GM18868 (cell line): Measurements from ENCODE around the gene WIPF3.
"Not testable (repeated sequence)": the region's sequence is repeated elsewhere in the genome, so short reads cannot be mapped to it uniquely, and the experiment has no call there.

Experiments
- ATAC-seq: cut with Tn5 transposase; IDR thresholded peaks from one replicate; pipeline ENCODE4 v1.9.1; 2021; ENCODE audit warnings: mild to moderate bottlenecking, moderate library complexity; ENCODE audit not compliant: unreplicated experiment

The WIPF3 gene

DNA sequence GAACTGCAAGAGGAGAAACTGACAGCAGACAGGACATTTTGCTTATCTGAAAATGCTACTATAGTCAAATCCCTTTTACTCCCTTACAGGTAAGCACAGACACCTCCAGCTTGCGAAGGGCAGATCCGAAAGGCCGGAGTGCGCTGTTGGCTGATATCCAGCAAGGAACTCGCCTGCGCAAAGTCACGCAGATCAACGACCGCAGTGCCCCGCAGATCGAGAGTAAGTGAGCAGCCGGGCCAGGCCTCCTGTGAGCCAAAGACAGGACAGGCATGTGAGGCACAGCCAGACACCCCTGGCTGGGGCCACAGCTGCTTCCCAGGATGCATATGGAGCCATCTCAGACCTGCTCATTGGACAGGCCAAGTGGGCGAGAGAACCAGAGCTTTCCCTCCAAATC, 69.4 kb downstream of the WIPF3 start:
- ATAC-seq: no peak

DNA sequence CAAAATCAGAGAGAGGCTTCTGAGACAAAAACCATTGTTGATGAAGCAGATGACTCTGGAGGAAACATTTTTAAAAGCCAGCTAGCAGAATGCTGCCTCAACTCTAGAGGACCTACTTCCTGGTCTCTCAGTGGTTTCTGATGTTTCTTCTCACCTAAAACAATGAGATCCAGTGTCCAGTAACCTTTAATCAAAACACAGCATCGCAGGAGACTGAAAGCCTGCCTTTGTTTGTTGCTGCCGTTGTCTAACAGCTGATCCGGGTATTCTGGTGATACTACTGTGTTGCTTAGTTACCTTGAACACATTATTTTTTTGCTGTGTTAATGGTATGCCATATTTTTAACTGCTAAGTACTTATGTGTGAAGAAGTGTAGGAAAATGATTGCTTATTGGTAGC, 70.9 kb downstream of the WIPF3 start:
- no peak for ATAC-seq

DNA sequence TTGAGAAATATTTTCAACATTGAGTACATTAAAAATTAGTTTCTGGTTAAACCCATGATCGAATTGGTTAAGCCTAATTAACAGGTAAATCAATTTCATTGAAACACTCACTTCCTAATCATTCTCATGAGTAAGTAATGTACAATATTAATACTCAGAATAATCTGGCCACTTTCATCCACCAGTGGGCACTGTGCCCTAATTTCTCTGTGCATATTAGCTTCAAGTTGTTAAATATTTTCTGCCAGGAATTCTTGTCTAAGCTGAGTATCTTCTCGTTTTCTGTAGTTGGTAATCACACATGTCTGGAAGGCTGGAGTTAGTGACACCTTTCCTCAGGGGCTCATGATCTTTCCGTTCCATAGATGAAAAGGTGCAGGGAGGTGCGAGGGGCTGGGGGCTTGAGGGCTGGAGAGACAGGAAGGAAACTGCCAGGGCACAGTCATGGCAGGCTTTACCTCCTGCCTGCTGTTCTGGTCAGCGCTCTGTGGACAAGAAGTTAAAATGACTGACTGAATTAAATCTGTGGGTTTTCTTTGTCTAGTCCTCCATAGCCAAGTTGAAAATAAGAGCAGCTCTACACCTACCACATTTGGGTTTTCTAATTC, 71.9 kb downstream of the WIPF3 start:
- ATAC-seq: no peak

DNA sequence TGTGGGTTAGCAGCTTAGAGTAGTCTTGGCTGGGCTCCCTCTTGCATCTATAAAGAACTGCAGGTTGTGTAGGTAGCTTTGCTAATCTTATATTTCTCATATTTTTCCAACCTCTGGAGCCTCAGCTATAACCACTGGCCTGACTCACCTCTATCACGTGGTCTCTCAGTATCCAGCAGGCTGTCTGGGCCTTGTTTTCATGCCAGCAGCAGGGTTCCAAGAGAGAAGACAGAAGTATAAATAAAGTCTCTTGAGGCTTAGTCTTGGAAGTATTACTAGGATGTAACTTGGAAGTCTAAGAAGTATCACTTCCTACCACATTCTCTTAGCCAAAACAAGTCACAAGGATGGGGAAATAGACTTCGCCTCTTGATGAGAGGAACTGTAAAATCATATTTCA, 73.3 kb downstream of the WIPF3 start:
- ATAC-seq: no peak

DNA sequence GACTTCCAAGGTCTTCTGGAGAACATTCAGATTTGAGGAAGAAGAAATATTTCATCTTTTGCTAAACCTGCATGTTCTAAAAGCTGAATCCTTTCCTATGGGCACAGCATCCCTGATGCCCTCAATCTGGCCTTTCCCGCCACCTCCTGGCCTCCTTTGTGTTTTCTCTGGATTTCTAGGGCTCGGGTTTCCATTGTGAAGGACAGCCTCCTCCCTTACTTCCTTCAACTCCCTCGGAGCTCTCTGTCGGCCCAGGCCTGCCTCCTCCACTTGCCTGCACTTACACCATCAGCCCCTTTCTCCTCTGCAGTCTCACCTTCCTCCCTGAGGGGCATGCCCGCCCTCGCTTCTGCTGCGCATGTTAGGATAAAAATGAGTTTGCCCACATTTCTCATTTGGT, 75.4 kb downstream of the WIPF3 start:
- no peak for ATAC-seq

DNA sequence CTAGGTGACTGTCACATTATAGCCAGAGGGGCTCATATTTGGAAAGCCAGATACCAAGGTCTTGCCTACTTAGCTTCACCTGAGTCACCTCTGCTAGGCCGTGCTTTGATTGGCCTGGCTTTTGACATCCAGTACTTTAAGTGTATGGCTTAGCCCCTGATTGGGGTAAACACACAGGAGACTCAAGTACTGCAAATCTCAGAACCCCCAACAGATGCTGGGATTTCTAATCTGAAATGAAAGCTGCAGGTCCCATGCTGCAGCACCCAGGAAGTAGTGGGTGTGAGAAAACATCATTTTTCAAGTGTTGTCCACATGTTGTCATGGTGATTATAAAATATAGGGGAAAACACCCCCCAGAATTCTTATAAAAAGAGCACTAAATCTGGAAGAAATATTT, 76.2 kb downstream of the WIPF3 start:
- ATAC-seq: no peak

DNA sequence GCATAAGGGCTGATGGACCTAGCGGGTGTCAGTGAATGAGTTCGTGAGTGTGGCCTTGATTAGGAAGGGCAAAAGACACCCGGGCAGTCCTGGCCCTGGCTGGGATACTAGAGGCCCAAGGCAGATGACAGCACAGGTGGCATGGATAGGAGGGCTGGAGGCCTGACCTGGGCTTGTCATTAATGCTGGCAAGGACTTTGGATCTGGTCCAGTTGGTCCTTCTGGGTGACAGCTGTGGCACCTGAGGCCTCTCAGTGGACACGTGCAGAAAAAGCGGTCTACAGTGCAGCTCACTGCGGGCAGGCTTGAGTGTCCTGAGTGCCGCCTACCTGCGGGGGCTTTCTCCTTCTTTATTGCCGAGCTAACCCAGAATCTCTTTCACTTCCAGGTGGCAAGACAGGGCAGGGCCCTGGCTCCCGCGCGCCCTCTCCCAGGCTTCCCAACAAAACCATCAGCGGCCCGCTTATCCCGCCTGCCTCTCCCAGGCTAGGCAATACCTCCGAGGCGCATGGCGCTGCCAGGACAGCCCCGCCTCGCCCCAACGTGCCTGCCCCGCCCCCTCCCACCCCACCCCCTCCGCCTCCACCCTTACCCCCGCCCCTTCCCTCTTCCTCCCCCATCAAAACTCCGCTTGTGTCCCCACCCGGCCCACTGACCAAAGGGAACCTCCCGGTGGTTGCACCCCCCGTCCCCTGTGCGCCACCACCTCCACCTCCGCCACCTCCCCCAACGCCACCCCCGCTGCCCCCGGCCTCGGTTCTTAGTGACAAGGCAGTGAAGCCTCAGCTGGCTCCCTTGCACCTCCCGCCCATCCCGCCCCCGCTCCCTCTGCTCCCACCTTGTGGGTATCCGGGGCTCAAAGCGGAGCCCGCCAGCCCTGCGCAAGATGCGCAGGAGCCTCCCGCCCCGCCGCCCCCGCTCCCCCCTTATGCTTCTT, 77.4 kb downstream of the WIPF3 start:
- ATAC-seq: no peak

DNA sequence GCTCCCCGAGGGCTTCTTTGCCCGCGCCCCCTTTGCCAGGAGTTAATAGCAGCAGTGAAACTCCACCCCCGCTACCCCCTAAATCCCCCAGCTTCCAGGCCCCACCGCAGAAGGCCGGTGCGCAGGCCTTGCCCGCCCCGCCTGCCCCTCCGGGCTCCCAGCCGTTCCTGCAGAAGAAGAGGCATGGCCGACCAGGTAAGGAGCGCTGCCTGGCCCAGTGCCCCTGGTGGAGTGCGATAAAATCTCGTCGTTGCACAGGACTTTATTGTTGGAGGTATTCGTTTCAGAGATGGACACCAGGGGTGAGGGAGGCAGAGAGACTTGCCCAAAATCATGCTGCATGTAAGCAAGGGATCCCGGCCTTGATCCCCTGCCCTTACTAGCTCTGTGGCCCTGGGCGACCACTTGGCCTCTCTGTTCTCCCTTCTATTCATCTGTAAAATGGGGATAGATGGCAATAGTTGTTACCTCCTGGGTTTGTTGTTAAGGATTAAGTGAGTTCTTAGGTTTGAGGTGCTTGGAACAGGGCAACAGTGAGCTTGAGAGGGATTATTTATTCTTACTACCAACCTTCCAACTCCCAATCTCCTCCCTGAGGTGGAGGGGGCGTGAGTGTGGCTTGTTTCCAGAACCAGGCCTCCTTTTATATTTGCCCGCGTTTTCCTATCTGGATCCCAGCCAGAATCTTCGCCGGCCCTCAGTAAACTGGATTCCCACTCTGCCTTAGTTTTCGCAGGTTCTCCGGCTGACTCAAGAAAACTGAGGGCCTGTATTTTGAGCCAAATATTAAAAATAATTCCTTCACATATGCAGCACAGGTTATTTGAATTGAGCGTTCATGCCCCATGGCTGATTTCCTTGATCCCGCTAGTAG, 78.3 kb downstream of the WIPF3 start:
- no peak for ATAC-seq

DNA sequence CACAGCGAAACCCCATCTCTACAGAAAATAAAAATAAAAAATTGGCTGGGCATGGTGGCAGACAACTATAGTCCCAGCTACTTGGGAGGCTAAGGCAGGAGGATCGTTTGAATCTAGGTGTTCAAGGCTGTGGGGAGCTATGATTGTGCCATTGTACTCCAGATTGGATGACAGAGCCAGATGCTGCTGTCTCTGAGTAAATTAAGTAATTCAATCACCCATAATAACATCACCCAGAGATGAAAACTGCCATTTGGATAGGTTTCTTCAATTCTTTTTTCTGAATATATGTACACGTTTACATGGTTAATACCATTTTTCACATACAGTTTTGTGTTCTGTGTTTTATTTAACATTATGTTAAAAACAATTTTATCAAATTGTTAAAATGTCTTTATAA, 79.3 kb downstream of the WIPF3 start:
- ATAC-seq: no peak

DNA sequence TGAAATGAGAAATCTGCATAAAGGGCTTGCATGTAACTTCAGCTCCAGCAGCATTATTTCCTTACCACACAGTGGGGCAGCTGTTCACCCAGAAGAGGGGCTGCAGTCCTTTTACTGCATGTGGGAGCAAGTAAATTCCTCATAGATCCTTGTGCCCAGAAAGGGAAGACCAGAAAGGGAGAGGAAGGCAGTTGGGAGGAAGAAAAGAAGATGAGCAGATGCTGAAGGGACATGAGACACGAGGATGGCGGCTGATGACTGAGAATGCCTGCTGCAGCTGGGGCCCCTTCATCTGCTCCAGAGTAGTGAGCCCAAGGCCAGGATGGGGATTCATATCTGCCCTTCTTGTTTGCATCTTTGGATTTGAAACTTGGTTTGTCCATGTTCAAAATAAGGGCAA, 80.5 kb downstream of the WIPF3 start:
- ATAC-seq: no peak

DNA sequence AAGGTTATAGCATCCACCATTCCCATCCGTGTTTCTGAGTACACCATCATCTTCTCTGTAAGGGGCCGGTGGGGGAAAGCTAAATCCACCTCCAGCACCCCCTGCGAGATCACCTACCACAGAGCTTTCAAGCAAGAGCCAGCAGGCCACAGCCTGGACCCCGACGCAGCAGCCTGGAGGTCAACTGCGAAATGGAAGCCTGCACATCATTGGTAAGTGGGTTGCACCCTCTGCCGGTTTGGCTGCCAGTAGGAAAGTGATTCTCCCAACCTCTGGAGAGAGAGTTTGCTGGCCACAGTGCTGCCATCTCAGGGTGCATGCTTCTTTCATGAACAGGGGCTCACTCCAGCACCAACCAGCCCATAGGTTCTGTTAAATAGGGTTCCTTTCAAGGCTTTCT, 81.7 kb downstream of the WIPF3 start:
- no peak for ATAC-seq

DNA sequence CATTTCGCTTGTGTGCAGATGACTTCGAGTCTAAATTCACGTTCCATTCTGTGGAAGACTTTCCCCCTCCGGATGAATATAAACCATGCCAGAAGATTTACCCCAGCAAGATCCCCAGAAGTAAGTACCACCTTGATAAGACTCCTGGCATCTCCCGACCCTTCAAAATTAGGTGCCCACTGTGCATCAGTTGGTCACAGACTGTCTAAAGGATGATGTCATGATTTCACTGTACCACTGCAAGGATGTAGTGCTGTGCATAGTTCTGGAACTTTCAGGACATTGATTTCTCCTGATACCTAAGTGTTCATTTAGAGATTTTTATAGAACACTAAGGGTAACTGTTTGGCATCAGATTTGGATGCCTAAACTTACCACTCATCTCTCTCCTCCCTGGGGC, 83.0 kb downstream of the WIPF3 start:
- no peak for ATAC-seq

DNA sequence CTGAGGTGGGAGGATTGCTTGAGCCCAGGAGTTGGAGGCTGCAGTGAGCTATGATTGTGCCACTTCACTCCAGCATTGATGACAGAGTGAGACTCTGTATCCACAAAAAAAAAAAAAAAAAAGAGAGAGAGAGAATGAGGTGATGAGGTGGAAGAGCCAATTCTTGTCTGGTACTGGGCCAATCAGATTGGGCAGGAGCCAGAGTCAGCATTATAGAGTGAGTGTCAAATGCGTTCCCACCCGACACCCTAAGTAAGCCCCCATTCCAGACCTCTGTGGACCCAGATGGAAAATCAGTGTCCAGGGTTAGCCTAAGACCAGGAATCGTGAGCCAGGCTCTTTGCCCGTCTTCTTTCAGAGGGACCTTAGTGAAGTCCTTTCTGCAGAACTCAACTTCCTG, 83.9 kb downstream of the WIPF3 start:
- no peak for ATAC-seq

DNA sequence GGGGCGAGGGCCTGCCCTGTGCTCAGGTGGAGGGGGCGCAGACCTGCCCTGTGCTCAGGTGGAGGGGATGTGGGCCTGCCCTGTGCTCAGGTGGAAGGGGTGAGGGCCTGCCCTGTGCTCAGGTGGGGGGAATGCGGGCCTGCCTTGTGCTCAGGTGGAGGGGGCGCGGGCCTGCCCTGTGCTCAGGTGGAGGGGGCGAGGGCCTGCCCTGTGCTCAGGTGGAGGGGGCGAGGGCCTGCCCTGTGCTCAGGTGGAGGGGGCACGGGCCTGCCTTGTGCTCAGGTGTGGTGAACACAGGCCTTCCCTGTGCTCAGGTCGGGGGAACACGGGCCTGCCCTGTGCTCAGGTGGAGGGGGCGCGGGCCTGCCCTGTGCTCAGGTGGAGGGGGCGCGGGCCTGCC, 84.5 kb downstream of the WIPF3 start:
- ATAC-seq: not testable (repeated sequence)

DNA sequence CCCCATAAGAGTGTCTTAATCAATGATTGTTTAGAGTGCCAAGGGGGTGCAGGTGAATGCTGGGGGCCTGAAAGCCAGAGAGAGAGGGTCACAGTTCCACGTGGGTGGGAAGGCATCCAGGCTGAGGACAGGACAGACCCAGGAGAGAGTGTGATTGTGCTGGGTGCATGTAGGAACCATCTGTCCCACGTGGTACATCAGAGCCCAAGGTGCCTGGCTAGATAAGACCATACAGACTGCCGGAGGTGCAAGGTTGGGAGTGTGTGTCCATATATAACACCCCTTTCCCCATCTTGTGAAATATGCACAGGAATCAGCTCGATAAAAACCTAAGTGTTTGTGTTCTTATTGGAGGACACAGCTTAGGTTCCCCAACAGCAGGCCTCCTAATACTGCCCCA, 85.5 kb downstream of the WIPF3 start:
- no peak for ATAC-seq

DNA sequence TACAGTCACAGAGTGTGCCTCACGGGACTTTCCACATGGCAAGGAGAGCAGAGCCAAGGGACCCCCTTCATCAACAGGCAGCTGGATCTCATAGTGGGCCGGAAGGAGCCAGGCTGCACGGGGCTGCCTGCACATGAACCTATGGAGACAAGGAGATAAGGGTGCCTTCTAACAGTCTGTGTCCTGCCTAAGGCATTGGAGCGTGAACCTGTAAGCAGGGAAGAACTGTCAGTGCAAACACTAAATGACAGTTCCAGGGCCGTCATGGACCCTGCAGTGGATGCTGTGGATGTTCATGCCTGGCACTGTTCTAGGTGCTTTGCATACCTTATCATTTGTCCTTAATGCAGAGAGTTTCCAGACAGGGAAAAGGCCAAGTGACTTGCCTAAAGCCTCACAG, 85.9 kb downstream of the WIPF3 start:
- no peak for ATAC-seq

DNA sequence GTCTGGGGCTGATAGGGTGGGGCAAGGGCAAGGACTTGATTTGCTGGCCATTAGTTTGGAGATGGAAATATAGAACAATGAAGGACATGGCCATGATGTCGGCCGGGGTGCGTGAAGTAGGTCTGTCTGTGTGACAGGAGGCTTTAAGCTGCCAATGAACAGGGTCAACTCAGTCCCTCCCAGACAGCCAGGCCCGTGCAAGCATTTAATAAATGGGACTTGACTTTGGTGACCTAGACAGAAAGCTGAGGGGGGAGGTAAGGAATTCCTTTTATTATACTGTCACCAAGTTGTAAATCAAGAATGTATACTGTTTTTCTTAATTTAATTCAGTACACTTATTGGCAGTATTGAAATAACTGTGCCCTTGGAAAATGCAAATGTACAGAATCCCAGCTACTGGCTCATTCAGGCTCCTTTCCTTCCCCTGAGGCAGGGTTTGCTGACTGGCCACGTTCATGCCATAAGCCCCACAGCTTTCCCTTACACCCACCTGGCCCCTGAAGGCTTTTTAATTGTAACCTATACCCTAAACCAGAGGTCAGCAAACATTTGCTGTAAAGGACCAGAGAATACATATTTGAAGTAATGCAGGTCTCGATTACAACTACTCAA, 87.2 kb downstream of the WIPF3 start:
- no peak for ATAC-seq

DNA sequence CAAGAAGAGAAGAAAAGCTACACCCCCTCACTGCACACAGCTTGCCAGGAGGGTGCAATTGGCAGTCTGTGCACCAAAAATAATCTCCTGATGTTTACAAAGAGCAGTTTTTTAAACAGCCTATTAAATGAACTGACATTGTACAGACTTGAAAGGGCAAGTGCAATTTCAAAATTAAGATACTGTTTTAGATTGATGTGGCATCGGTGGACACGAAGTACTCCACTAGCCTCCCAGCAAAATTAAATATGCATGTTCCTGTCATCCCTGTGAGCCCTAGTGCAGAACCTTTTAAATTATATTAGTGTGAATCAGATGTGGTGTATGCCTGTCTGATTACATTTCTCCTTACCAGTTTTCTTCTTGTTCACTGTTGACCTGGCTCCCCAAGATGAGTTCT, 87.9 kb downstream of the WIPF3 start:
- ATAC-seq: no peak

DNA sequence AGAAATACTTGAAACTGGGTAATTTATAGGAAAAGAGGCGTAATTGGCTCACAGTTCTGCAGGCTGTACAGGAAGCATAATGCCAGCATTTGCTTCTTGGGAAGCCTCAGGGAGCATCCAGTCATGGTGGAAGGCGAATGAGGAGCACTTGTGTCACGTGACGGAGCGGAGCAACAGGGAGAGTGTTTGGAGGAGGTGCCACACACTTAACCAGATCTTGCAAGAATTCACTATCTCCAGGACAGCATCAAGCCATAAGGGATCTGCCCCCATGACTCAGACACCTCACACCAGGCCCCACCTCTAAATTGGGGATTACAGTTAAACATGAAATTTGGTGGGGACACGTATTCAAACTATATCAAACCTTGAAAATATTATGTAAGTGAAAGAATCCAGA, 89.3 kb downstream of the WIPF3 start:
- ATAC-seq: no peak

DNA sequence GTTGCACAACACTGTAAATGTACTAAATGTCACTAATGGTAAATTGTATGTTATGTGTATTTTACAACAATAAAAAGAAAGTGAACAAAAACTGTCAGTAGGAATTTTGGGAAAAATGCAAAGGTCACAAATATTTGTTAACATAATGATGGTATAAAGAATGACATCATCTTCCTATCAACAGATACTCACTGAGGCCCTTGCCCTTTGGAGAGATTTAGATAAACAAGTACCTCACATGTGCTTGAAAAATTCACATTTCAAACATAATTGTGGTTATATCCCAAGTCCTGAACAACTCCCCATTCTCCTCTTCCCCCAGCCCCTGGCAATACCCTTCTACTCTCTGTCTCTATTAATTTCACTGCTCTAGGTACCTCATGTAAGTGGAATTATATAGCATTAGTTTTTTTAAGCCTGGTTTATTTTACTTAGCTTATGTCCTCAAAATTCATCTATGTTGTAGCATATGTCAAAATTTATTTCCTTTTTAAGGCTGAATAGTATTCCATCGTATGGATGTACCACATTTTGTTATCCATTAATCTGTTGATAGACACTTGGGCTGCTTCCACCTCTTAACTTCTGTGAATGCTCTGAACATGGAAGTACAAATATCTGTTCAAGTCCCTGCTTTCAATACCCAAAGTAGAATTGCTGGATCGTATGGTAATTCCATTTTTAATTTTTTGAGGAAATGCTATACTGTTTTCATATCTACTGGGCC, 90.5 kb downstream of the WIPF3 start:
- no peak for ATAC-seq

DNA sequence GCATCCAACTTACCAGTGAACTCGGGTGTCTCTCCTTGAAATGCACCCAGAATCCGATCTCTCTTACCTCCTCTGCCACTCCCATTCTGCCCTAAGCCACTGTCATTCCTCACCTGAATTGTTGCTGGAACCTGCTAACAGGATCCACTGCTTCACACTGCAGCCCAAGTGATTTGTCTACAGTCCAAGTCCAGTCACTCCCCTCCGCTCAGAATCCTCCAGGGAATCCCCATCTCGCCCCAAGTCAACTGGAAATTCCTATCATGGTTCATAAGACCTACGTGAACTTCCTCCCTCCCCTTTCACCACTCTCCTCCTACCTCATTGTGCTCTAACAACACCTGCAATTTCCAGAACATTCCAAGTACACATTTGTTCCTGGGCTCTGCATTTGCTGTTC, 92.0 kb downstream of the WIPF3 start:
- no peak for ATAC-seq
